GM21737 (cell line): ENCODE data around the gene MIEF2.

Experiments
- ATAC-seq: cut with Tn5 transposase; IDR thresholded peaks from one replicate; pipeline ENCODE4 v1.9.1; 2021; ENCODE audit warnings: mild to moderate bottlenecking, moderate library complexity; ENCODE audit not compliant: unreplicated experiment

MIEF2 gene

GRCh38 chr17:18234853-18235380 is 25.5 kb upstream of the MIEF2 start:
- no peak for ATAC-seq

GRCh38 chr17:18235743-18236256 is 24.7 kb upstream of the MIEF2 start:
- ATAC-seq = no peak

GRCh38 chr17:18236494-18236893 is 24.0 kb upstream of the MIEF2 start:
- no peak for ATAC-seq

- no peak for ATAC-seq
Observed at GRCh38 chr17:18237461-18237860, 23.0 kb upstream of the MIEF2 start.

- no peak for ATAC-seq
Observed at GRCh38 chr17:18238299-18238698, 22.2 kb upstream of the MIEF2 start.

- ATAC-seq = no peak
Observed at GRCh38 chr17:18240449-18240848, 20.0 kb upstream of the MIEF2 start.

- no peak for ATAC-seq
Observed at GRCh38 chr17:18241229-18241871, 19.1 kb upstream of the MIEF2 start.

- no peak for ATAC-seq
Observed at GRCh38 chr17:18245038-18245776, 15.3 kb upstream of the MIEF2 start.

GRCh38 chr17:18246109-18246725 is 14.2 kb upstream of the MIEF2 start:
- ATAC-seq = no peak

- ATAC-seq = no peak
Observed at GRCh38 chr17:18246880-18247612, 13.4 kb upstream of the MIEF2 start.

GRCh38 chr17:18247613-18248001 is 12.9 kb upstream of the MIEF2 start:
- ATAC-seq = no peak

GRCh38 chr17:18248300-18248731 is 12.1 kb upstream of the MIEF2 start:
- no peak for ATAC-seq

GRCh38 chr17:18248811-18249210 is 11.7 kb upstream of the MIEF2 start:
- no peak for ATAC-seq

GRCh38 chr17:18250259-18250658 is 10.2 kb upstream of the MIEF2 start:
- no peak for ATAC-seq

- no peak for ATAC-seq
Observed at GRCh38 chr17:18250708-18251107, 9.8 kb upstream of the MIEF2 start.

GRCh38 chr17:18251204-18251603 is 9.3 kb upstream of the MIEF2 start:
- no peak for ATAC-seq

- no peak for ATAC-seq
Observed at GRCh38 chr17:18252160-18252559, 8.3 kb upstream of the MIEF2 start.

GRCh38 chr17:18253187-18253884 is 7.1 kb upstream of the MIEF2 start:
- ATAC-seq = no peak

GRCh38 chr17:18253947-18254821 is 6.3 kb upstream of the MIEF2 start:
- ATAC-seq = no peak
